Measurements from ENCODE around the gene ARHGEF11.
"Not testable (repeated sequence)": the region's sequence is repeated elsewhere in the genome, so short reads cannot be mapped to it uniquely, and the experiment has no call there.

ARHGEF11 gene, protein sequence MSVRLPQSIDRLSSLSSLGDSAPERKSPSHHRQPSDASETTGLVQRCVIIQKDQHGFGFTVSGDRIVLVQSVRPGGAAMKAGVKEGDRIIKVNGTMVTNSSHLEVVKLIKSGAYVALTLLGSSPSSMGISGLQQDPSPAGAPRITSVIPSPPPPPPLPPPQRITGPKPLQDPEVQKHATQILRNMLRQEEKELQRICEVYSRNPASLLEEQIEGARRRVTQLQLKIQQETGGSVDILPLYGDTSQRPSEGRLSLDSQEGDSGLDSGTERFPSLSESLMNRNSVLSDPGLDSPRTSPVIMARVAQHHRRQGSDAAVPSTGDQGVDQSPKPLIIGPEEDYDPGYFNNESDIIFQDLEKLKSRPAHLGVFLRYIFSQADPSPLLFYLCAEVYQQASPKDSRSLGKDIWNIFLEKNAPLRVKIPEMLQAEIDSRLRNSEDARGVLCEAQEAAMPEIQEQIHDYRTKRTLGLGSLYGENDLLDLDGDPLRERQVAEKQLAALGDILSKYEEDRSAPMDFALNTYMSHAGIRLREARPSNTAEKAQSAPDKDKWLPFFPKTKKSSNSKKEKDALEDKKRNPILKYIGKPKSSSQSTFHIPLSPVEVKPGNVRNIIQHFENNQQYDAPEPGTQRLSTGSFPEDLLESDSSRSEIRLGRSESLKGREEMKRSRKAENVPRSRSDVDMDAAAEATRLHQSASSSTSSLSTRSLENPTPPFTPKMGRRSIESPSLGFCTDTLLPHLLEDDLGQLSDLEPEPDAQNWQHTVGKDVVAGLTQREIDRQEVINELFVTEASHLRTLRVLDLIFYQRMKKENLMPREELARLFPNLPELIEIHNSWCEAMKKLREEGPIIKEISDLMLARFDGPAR (N-terminal part only)

DNA sequence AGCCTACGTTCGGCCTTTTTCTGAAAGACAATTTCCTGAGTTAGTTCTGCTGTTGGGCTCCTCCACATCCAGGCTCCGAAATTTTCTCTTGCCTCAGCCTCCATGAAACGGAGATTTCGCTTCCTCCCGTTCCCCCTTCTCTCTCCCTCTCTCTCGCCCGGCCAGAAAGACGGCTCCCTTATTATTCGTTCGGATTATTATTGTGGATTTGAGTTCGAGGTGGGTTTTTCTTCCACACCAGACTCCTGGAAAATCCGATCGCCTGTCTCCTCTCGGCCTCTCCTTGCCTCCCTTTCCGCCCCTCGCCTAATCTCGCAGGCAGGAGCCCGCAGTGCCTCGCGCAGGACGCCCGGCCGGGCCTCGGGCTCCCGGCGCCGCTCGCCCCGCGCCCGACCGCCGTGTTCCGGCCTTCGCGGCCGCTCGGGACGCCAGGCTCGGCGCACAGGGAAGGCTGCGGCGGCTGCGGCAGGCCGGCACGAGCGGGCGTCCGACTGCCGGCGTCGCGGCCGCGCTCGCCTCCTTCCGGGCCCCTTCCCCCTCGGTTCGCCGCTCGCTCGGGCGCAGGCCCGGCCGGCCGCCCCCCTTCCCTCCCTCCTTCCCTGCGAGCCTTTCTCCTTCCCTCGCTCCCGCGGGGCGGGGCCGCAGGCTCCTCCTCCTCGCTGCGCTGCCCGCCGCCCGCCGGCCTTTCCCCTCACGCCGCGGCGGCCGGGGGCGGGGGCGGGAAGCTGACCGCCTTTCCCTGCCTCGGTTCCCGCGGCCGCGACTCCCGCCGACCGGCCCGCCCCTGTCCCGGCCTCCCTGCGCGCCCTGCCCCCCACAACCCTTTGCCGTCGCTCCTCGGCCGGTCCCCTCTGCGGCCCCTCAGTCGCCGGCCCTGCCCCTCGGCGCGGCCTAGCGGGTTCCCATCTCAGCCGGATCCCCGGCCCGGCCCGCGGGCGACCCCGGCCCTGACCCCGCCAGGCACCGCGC lies at the start of gene ARHGEF11:
ARHGEF11 (minus strand) TSS at position 493 of the 969 bp plus-strand sequence. CDS start 1,412 bp downstream, outside the sequence.
- peak; percentile 4 to 17 for DNase-seq (ENCODE audit: low read depth in 2 of 2)

DNA sequence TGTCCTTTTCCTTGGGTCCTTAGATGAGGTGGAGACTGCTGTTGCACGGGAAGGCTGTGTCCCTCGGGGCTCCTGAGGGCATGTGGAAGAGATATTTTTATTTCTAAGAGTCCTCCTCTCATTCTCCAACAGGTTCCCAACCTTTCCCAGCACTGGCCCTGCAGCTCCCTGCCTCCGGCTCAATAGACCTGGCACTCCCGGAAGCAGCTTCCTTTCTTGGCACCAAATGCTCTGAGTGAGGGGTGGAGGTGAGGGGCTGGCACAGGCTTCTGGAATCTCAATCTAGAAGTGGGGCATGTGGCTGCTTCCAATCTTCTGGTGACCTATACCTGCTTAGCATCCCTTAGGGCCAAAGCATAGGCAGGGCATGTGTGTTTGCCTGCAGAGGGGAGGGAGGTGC lies 49.5 kb upstream of the ARHGEF11 start:
- no peak for DNase-seq (ENCODE audit: low read depth in 2 of 2)

DNA sequence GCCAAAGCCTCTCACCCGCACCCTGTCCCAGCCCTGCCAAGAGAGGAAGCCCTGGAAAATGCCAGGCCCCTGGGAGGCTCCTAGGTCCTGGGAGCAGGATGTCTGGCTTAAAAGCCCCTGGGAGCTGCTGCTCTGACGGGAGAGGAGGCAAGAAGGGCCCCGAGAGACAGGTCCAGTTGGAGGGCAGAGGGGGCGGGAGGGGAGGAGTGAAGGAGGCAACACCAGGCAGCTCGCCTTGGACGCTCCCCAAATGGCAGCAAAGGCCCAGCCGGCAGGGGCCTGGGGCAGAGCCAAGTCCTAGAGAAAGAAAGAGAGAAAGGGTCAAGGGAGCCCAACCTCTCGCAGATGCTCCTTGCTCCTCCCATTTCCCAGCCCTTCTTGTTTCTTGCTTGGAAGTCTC lies 47.3 kb upstream of the ARHGEF11 start:
- no peak for DNase-seq (ENCODE audit: low read depth in 2 of 2)

DNA sequence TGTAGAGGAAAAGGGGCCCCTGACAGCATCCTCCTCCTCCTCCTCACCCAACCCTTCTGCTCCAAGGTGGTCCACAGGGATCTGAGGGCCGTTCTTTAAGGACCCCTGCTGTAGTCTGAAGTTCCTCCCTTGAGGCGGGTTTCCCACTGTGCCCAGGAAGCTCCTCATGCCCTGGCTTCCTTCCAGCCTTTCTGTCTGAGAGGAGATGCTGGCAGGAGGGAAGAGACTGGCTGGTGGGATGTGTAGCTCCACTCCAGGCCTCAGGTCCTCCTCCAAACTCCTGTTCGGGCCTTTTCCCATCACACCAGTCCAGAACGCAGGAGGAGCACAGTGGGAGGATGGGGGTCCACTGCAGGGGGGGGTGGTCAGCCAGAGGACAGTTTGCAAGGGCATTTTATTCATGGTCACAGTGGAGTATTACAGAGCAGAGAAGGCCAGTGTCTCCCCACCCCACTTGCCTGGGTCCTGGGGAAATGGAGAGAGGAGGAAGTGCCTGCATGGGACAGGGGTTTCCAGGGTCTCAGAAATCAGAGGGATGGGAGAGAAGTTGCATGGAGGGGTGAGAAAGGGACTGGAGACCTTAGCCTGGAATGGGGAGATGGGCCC lies 46.2 kb upstream of the ARHGEF11 start:
- no peak for DNase-seq (ENCODE audit: low read depth in 2 of 2)

DNA sequence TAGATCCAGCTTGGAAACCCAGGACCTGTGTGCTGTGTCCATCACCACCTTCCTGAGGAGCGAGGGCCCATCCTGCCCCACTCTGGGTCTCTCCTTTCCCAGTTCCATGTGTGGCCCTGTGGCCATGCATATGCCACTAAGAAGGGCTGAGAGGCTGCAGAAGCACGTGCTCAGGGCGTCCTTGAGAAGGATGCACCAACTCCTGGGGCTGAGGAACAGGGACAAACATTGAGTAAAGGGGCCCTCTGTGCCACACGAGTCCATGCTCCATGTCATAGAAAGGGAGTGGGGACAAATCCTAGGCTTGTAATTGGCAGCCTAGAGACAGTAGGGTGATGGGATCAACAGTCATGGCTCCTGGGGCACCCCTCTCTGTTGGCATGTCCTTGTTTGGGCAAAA lies 45.6 kb upstream of the ARHGEF11 start:
- no peak for DNase-seq (ENCODE audit: low read depth in 2 of 2)

- no peak for DNase-seq (ENCODE audit: low read depth in 2 of 2)
Observed at GRCh38 chr1:157090771-157091170, 45.2 kb upstream of the ARHGEF11 start.

- DNase-seq (ENCODE audit: low read depth in 2 of 2) = peak; percentile 60 to 68
Observed at GRCh38 chr1:157090196-157090647, 44.7 kb upstream of the ARHGEF11 start.

DNA sequence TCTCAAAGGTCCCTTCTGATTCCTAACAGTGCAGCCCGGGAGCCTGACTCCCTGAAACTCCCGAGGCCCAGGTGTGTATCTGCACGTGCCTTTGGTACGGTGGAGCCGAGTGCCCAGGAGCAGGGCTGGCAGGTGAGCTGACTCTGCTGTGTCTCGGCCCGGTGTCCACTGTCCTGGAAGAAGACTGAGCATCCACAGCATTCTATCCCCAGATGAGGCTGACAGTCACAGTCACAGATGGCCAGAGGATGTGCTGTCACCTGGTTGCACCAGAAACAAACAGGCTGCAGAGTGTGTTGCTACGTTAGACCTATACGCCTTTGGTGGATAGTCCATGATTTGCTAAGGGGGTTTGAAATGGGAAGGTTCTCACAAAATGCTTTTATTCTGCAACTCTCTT lies 44.2 kb upstream of the ARHGEF11 start:
- DNase-seq (ENCODE audit: low read depth in 2 of 2) = no peak

GRCh38 chr1:157088607-157089006 lies 43.1 kb upstream of the ARHGEF11 start:
- DNase-seq (ENCODE audit: low read depth in 2 of 2) = no peak

GRCh38 chr1:157087030-157087429 lies 41.5 kb upstream of the ARHGEF11 start:
- DNase-seq (ENCODE audit: low read depth in 2 of 2) = no peak

DNA sequence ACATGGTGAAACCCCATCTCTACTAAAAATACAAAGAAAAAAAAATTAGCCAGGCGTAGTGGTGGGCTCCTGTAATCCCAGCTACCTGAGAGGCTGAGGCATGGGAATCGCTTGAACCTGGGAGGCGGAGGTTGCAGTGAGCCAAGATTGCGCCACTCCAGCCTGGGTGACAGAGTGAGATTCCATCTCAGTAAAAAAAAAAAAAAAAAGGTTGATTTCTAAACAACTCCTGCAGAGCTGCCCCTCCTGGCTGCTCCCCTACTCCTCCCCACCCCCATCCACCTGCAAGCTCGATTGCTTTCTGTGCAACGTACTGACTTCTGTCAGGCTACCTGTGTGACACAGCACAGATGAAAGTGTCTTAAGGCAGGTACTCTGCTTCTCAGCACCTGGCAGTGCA lies 40.8 kb upstream of the ARHGEF11 start:
- no peak for DNase-seq (ENCODE audit: low read depth in 2 of 2)

GRCh38 chr1:157085421-157085820 lies 39.9 kb upstream of the ARHGEF11 start:
- no peak for DNase-seq (ENCODE audit: low read depth in 2 of 2)

- no peak for DNase-seq (ENCODE audit: low read depth in 2 of 2)
Observed at GRCh38 chr1:157084720-157085119, 39.2 kb upstream of the ARHGEF11 start.

- no peak for DNase-seq (ENCODE audit: low read depth in 2 of 2)
Observed at GRCh38 chr1:157081707-157082106, 36.2 kb upstream of the ARHGEF11 start.

DNA sequence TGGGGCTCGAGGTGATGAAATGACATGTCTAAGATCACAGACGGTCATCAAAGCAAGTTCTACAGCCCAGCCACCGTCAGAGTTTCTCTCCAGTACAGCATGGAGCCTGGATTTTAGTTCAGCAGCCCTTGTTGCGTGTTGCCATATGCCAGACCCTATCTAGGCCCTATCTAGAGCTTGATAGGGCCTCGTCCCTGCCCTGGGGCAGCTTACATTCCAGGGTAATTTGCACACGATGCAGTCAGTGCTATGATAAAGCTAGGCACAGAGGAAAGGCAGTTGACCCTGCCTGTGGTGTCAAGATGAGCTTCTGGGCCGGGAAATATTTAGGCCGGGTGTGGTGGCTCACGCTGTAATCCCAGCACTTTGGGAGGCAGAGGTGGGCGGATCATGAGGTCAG lies 35.2 kb upstream of the ARHGEF11 start:
- DNase-seq (ENCODE audit: low read depth in 2 of 2) = no peak

DNA sequence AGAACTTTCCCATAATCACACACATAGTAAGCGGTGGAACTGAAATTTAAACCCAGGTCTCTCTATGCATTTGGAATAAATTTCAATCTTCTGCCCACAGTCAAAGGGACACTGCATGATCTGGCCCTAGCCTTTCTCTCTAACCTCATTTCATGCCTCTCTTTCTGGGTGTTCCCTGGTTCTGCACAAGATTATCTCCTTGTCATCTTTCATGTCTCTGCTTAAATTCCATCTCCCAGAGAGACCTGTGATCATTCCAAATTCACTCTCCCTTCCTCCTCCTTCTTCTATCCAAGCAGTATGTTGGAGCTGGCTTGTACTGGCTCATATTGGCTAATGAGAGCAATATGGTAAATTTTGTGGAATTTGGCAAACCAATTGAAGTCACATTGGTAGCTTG lies 31.9 kb upstream of the ARHGEF11 start:
- DNase-seq (ENCODE audit: low read depth in 2 of 2) = no peak

DNA sequence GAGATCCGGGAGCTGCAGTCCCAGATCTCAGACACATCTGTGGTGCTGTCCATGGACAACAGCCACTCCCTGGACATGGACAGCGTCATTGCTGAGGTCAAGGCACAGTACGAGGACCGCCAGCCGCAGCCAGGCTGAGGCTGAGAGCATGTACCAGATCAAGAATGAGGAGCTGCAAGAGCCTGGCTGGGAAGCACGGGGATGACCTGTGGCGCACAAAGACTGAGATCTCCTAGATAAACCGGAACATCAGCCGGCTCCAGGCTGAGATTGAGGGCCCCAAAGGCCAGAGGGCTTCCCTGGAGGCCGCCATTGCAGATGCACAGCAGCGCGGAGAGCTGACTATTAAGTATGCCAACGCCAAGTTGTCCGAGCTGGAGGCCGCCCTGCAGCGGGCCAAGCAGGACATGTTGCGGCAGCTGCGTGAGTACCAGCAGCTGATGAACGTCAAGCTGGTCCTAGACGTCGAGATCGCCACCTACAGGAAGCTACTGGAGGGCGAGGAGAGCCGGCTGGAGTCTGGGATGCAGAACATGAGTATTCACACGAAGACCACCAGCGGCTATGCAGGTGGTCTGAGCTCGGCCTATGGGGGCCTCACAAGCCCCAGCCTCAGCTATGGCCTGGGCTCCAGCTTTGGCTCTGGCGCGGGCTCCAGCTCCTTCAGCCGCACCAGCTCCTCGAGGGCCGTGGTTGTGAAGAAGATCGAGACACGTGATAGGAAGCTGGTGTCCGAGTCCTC lies 28.6 kb upstream of the ARHGEF11 start:
- peak in 1 of 2 donors; percentile 13 for DNase-seq (ENCODE audit: low read depth in 2 of 2)

GRCh38 chr1:157069601-157070000 lies 24.1 kb upstream of the ARHGEF11 start:
- DNase-seq (ENCODE audit: low read depth in 2 of 2) = no peak

GRCh38 chr1:157059241-157059640 lies 13.7 kb upstream of the ARHGEF11 start:
- DNase-seq (ENCODE audit: low read depth in 2 of 2) = not testable (repeated sequence)

DNA sequence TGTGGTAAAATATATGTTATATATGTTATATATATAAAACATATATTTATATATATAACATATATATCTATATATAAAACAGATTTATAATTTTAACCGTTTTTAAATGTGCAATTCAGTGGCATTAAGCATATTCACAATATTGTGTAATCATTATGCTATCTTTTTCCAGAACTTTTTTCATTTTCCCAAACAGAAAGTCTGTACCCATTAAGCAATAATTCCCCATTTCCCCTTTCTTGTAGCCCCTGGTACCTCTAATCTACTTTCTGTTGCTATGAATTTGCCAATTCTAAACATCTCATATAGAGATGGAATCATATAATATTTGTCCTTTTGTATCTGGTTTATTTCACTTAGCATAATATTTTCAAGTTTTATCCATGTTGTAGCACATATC lies 10.7 kb upstream of the ARHGEF11 start:
- no peak for DNase-seq (ENCODE audit: low read depth in 2 of 2)
